GM21390 (cell line): ENCODE data around the gene GPATCH8.

Experiments used
- ATAC-seq: cut with Tn5 transposase; IDR thresholded peaks from one replicate; pipeline ENCODE4 v1.9.1; 2021; ENCODE audit not compliant: unreplicated experiment

Gene GPATCH8

DNA sequence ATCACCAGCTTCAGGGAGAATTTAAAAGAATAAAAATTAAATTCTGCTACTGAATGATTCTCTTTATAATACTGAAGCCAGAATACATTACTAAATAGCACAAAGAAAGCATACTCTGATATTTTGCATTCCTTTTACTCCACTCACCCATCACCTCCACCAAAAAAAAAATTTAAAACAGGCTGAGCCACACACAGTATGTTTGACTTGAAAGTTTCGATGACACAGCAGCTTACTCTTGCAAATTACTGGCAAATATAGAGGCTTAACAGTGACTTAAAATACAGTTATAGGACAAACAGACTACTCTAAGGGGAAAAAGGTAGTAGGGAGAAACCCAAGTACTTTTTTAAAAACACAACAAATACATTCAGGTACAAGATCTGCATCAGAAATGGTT, 39.2 kb downstream of the GPATCH8 start:
- no peak for ATAC-seq

GRCh38 chr17:44451832-44452231, 51.4 kb downstream of the GPATCH8 start:
- no peak for ATAC-seq

DNA sequence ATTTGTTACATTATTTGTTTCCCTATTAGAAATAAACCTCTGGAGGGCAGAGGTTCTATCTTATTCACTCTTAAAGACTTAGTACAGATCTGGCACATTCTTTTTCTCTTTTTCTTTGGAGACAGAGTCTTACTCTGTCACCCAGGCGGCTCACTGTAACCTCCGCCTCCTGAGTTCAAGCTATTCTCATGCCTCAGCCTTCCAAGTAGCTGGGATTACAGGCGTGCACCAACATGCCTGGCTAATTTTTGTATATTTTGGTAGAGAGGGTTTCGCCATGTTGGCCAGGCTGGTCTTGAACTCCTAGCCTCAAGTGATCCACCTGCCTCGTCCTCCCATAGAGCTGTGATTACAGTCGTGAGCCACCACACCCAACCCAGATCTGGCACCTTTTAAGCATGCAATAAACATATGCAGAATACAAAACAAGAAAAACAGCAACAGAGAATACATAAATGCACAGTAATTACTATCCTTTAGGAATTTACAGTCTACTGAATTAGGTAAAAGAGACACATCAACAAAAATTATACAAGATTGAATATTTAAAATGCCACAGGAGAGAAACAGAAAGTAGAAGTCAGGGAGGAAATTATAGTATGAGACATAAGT, 52.1 kb downstream of the GPATCH8 start:
- no peak for ATAC-seq

DNA sequence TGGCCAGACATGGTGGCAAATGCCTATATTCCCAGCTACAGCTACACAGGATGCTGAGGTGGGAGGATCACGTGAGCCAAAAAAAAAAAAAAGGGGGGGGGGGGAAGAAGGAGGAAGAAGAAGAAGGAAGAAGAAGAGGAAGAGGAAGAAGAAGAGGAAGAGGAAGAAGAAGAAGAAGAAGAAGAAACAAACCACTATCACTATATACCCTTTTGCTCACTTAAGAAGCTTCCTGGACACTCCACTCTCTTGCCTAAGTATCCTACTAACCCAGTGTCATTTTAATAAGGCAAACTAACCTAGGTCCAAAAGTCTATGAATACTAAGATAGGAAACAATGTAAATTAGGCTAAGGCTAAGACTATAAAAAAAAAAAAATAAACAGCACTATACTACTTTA, 54.8 kb downstream of the GPATCH8 start:
- no peak for ATAC-seq

- ATAC-seq = no peak
These were observed 58.5 kb downstream of the GPATCH8 start for GRCh38 chr17:44444735-44445105.

GRCh38 chr17:44442806-44443205, 60.4 kb downstream of the GPATCH8 start:
- ATAC-seq = no peak

DNA sequence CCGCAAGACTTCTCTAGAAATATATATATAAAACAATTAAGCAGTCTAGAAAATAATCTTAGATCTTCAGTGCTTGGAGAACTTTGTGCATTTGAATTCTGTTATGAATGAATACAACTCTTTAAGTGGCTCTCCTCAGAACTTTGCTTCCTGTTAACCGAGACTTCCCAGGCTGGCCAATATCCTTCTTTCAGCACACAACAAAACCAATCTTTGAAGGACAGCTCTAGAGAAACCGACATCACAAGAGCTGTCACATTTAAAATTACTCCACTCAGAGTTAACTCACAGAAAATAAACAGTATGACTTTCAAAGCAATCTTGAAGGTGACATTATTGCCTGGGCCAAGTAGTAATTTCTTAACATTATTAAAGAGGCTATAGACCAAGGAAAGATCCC, 64.0 kb downstream of the GPATCH8 start:
- ATAC-seq = no peak

GRCh38 chr17:44438636-44439035, 64.6 kb downstream of the GPATCH8 start:
- no peak for ATAC-seq

DNA sequence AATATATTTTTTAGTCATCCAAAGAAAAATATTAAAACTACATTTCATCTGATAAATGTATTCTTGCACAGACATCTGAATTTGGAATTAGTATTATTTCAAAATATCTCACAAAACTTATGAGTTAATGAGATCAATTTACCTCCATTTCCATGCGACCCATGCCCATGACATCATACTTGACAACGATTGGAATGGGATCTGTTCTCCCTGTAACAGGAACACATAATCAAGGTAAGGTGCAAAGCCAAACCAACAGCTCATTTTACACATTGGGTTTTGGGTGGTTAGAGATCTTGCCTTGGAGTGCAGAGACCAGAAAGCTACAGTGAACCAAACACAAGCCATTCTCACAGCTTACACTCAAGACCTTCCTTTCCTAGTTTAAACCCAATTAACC, 66.9 kb downstream of the GPATCH8 start:
- no peak for ATAC-seq

GRCh38 chr17:44432254-44433157, 70.7 kb downstream of the GPATCH8 start:
- no peak for ATAC-seq

DNA sequence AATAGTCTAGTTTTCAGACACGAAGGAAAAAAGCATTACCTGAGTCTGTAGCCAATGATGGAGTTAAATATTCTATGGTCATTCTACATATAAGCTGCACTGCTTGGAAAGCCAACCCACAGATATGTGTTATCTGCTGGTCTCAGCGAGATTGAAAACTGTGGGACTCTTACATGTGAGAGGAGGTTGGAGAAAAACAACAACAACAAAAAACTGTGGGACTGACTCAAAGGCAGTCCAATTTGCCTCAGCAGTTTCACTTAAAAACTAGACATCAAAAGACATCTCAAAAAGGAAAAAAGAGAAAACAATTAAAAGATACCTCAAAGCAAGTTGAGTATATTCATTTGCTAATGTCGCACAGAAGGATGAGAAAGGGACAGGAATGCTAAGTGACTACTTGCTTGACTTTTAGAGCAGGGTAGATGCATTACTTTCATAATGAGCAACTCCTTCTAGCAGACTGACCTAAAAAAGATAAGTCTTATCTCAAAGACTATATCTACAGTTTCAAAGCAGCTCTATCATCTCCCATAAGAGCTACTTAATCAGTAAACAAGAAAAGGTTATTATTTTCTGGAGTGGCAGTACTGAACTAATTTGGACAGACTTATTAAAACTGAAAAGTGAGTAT, 78.3 kb downstream of the GPATCH8 start:
- no peak for ATAC-seq

DNA sequence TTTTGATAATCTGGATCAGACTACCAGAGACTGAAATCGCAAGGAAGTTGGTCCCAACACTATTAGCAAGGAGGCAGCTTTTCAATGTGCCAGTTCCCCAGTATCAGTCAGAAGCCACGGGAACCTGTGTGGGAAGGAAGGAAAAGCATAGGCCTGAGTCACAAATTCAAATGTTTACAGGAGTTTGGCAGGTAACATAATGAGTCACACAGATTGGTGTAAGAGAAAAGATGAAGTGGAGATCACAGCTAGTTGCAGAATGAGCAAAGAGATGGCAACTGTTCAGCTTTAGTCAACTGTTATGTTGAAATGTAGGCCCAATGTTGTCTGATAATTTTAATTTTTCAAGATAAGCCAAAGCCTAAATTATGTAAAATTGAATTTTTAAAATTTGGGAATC, 85.7 kb downstream of the GPATCH8 start:
- no peak for ATAC-seq

DNA sequence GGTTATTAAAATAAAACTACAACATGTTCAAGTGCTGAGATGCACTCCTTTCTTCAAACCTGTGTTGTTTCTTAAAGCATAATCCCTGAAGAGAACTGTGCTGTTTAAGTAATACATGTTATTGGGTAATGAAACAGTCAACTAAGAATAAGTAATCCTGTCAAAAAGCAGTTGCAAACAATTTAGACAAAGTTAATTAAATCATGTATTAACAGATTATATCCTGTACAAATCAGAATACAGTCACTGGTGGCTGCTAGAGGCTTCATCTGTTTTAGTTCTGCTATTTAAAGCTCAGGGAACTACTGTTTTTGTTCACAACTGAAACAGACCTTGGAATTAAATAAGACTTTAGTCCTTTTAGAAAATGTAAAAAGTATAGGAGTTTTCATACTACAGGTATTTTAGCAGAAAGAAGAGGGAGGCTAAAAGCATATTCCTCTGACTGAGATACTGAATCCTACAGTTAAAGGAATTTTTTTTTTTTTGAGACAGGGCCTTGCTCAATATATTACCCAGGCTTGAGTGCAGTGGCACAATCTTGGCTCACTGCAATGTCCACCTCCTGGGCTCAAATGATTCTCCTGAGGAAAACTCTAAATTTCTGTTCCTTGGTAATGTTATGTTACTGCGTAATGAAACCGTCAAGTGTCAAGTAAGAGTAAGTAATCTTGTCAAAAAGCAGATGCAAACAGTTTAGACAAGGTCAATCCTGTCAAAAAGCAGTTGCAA, 86.5 kb downstream of the GPATCH8 start:
- ATAC-seq = no peak

DNA sequence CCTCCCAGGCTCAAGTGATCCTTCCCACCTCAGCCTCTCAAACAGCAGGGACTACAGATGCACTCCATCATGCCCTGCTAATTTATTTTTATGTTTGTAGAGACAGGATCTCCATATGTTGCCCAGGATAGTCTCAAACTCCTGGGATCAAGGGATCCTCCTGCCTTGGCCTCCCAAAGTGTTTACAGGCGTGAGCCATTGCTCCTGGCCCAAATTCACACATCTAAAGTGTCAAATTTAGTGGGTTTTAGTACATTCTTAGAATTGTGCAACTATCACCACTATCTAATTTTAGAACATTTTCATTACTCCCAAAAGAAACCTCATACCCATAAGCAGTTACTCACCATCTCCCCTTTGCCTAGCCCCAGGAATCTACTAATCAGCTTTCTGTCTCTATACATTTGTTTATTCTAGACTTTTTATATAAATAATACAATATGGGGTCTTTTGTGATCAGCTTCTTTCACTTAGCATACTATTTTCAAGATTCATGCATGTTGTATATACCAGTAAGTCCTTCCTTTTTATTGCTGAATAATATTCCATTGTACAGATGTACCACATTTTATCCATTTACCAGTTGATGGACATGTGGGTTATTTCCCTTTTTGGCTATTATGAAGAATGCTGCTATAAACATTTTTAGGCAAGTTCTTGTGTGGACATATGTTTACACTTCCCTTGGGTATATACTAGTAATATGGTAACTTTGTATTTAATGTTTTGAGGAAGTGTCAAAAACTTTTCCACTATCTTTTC, 88.6 kb downstream of the GPATCH8 start:
- ATAC-seq = no peak

DNA sequence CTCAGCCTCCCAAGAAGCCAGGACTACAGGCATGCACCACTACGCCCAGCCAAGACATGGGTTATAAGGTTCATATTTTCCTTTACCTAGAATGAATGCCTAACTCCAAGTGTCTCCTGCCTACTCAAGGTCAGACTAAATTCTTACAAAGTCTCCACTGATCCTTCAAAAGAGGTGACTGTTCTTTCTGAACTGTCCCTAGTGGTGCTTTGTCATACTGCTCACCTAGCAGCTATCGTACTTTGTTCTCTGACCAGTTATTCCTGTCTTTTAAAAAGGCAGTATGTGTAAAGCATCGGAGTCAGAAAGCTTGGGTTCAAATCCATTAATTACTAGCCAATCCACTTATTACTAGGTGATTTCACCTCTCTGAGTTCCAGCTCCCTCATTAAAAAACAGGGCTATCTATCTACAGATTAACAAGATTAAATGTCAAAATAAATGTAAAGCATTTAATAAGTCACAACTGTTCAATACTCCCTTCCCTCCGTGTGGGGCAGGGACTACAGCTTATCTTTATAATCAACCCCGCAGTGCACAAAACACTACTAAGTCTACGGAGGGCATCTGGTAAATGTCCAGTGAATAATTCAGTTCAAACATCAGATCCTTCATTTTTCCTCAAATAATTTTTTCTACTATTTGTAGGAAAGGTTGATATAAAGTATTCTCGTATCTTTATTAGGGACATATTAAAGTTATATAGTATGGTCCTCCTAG, 93.7 kb downstream of the GPATCH8 start:
- ATAC-seq = no peak

- no peak for ATAC-seq
These were observed 94.4 kb downstream of the GPATCH8 start for GRCh38 chr17:44408786-44409185.

DNA sequence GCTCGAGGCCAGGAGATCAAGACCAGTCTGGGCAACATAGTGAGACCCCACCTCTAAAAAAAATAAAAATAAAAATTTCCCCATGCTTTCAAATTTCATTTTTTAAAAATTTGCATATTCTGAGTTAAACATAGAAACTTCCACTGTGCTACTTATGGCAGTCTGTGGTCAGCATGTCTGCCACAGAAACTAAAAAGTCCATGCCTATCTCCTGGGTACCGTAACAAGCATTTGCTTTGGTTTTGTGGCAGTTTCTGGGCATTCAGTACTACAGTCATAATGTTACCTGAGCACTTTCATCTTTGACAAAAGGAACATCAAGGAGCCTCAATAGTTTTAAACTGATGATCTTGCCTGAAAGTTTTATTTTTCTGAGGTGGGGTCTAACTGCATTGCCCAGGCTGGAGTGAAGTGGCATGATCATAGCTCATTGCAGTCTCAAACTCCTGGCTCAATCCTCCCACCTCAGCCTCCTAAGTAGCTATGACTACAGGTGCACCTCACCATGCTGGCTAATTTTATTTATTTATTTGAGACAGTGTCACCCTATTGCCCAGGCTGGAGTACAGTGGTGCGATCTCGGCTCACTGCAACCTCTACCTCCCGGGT, 100.5 kb downstream of the GPATCH8 start:
- peak; percentile 63 for ATAC-seq

GRCh38 chr17:44400226-44400847, 102.9 kb downstream of the GPATCH8 start:
- ATAC-seq = no peak
